HG03039 (cell line): Measurements from ENCODE around the gene OAF.
"Not testable (repeated sequence)": the region's sequence is repeated elsewhere in the genome, so short reads cannot be mapped to it uniquely, and the experiment has no call there.

Experiments
- ATAC-seq: cut with Tn5 transposase; IDR thresholded peaks from one replicate; pipeline ENCODE4 v1.9.1; 2021; ENCODE audit warnings: mild to moderate bottlenecking, moderate library complexity; ENCODE audit not compliant: unreplicated experiment

The OAF gene

GRCh38 chr11:120210626-120211521, at the start of gene OAF:
Gene OAF (plus strand): TSS chr11:120211032. CDS start chr11:120211280, 248 bp downstream.
- ATAC-seq = peak; percentile 71

DNA sequence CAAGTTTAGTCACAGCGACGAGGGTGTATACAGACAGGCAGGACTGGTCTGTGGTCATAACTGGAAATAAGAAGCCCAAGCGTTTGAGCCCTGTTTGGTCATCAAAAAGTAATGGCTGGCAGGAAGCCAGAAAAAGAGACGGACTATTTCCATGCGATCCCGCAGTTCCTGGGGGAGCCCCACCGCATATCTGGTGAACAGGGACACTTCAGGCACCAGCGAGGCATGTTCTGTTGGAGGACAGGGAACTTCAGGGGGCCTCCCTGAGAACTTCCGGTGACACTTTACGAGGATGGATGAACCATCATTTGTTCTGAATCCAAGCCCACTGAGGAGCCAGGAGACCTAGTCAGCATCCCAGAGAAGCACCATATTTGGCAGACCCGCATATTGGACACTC, 43.2 kb upstream of the OAF start:
- ATAC-seq = no peak

- no peak for ATAC-seq
These were observed 42.5 kb upstream of the OAF start for GRCh38 chr11:120168108-120168959.

DNA sequence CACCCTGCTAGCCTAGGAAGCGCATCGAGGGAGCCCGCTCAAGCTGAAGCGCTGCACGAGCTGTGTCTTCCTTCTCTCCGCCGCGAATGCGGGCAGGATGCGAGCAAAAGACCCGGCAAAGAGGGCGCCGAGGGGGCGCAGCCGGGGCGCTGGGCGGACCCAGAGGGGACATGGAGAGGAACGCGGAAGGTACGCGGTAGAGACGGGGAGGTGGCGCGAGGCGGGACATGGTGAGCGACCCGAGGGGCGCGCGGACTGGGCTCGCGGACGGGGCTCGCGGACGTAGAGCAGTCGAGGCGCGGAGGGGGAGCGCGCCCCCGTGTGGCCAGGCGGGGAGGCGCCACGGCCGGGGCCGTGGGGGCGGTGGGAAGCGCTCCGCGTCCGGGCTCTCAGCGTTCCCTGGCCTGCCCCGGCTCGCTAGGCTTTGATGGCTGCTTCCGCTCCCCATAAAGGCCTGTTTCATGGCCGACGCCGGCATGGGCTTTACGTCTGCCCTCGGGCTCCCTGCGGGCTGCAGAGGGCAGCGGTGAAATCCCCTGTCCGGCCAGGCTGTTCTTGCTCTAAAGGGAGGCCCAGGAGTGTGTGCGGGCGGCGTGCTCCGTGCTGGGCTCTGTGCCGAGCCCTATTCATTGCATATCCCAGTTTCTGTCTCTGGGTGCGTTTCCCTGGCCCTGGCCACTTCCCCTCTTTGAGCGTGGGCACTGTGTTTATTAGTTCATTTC, 41.7 kb upstream of the OAF start:
- ATAC-seq = no peak

DNA sequence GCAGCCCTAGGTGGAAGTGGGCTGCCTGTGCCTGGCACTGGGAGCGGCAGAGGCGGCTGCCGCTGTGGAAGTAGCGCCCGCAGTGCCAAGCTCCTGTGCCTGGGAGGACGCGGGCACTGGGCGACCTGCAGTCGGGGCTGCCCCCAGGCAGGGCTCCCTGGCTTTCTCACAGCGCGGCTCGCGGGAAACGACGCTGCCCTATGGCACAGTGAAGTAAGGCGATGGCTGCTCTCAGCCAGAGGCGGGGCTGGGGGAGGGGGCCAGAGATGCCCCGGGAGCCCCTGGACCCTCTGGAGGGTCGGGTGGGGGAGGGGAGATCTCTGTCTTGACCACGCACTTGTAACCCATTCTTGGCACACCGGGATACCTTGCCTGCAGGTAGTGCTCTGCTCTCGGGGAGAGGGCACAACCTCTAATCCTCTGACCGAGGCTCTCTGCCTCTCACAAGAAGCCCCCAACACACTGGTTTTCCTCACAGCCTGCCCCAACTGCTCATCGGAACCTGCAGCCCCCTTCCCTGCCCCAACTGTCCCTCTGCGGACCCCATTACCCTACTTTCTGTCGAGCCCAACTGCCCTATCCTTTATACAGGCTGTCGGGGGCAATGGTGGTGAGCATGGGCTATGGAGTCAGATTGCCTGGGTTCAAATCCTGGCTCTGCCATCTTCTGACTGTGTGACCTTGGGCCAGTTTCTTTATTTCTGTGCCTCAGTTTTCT, 40.7 kb upstream of the OAF start:
- no peak for ATAC-seq

- no peak for ATAC-seq
These were observed 40.0 kb upstream of the OAF start for GRCh38 chr11:120170741-120171261.

- no peak for ATAC-seq
These were observed 38.5 kb upstream of the OAF start for GRCh38 chr11:120172054-120172911.

- no peak for ATAC-seq
These were observed 37.7 kb upstream of the OAF start for GRCh38 chr11:120173019-120173705.

- no peak for ATAC-seq
These were observed 37.0 kb upstream of the OAF start for GRCh38 chr11:120173807-120174206.

GRCh38 chr11:120174866-120175265, 36.0 kb upstream of the OAF start:
- no peak for ATAC-seq

DNA sequence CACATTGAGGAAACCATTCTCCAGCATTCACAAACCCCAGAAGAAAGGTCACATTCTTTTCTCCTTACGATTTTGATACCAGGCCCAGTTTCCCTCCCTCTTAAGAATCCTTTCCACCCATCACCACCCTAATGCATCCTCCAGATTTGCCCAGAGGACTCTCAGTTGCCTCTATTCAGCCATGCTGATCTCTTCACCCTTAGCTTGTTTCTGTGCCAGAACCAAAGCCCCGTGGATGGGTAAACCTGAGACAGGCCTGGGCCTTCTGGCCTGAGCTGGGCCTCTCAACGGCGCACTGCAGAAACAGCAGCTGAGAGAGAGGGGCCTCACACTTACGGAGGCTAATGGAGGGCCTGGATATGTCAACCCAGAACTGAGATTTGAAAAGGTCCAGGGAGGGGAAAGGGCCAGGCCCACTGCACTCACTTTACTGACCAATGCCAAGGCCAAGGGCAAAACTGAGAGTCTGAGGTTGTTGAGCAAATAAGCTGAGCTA, 32.2 kb upstream of the OAF start:
- no peak for ATAC-seq

DNA sequence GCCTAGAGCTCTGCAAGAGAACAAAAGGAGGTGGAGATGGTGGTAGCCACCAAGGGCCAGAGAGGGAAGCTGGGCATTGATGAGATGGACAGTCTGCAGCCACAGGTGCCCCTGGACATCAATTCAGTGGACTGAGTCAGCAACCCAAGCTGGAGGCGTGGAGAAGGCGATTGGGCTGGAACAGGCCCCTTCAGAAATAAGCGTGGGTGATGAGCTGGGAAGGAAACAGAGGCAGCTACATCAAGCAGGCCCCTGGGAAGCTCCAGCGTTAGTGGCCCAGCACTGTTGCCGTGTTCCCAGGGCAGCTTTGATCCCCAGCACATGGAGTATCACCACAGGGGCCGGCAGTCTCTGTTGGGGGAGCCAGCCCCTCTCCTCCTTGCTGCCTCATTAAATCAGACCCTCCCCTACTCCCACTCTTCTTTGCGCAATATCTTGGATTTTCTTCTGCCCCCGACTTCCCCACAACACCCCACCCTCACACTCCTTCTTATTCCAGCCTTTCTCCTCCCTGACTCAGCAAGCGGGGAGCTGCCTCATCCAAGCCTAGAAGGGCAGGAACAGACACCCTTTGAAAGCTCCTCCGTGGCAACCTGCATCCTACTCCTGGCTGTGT, 31.7 kb upstream of the OAF start:
- ATAC-seq = no peak

DNA sequence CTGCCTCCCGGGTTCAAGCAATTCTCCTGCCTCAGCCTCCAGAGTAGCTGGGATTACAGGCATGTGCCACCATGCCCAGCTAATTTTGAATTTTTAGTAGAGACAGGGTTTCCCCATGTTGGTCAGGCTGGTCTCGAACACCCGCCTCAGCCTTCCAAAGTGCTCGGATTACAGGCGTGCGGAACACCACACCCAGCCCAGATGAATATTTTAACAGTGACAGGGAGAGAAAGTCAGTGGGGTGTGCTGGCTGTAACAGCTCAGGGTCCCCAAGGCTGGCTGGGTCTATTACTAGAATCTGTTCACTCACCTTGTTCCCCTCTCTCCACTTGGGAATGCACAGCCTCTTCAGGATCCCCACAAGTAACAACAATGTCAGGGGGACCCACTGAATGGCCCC, 30.8 kb upstream of the OAF start:
- ATAC-seq = not testable (repeated sequence)

DNA sequence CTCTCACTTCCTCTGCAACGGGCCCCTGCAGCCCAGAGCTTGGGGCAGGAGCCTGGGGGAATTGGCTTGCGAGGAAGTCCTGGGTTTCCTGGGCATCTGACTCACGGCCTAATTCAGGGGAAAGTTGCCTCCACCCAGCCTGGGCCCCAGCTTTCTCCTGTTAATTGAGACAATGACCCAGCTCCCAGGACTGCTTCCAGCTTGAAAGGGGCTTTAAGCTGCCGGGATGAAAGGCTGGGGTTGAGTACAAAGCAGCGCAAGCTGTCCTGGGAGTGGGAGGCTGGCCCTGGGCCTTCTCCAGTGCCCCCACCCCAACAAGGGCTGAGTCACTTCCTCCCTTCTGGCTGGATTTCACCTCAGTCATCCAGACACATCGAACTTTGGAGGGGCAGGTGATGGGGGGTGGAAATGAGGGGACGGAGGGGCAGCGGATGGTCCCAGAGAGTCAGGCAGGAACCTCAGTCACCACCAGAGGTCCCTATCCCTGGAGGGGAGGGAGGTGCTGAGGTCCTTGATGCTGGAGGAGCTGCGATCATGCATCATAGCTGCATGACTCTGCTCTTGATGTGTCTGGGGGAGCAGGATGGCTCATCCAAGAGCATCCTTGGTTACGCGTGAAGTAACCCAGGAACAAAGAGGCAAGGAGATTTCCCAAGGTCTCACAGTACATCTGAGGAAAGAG, 30.1 kb upstream of the OAF start:
- ATAC-seq = no peak

DNA sequence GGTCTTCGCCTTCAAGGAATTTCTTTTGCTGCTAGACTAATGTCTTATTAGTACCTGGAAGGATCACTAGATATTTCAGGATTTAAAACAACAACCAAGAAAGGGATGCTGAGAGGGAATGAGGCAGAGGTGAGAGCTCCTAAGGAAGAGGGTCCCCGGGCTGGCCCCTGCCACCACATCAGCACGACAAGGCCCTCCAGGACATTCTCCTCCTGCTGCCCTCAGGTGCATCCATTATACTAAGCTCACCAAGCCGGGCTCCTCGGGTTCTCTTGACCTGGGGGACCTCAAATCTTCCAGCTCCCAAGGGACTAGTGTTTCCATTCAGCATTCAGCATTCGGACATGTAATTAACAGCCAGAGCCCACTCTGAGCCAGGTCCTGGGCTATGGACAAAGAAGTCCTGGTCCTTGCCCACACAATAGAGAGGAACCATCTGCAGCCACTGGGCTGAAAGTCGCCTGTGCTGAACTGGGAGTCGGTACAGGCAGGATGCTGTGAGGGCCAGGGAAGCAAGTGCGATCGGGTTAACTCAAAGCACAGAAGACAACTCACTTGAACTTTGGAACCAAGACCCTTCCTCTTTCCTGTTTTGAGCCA, 29.4 kb upstream of the OAF start:
- no peak for ATAC-seq

GRCh38 chr11:120182372-120182771, 28.5 kb upstream of the OAF start:
- no peak for ATAC-seq

DNA sequence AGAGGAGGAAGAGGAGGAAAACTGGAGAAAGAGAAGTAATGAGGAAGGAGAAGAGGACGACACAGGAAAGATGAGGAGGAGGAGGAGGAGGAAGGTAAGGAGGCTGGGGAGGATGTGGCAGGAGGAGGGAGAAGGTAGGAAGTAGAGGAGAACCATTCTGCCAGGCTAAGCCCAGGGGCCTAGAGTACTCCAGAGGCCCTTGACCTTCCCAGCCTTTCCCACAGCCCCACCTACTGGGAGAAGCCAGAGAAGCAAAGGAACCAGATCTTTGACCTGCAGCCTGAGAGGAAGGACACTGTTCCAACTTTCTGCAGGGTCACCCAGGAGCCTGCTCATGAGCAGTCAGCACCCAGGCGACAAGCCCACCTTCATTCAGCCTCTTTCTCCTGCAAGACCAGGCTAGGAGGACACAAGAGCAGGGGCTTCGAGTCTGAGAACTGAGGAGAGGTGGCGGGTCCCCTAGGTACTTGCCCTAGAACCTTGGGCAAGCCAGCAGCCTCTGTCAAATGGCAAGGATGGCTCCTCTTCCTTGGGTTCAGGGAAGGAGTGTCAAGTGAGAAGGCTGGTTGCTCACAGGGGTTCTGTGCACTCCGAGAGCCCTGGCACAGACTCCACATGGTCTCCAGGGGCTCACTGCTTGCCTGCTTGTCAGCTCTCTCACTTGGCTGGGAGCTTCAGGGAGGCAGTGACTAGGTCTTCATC, 27.9 kb upstream of the OAF start:
- no peak for ATAC-seq
